ENCODE results near the gene TTF1.

The TTF1 gene

DNA sequence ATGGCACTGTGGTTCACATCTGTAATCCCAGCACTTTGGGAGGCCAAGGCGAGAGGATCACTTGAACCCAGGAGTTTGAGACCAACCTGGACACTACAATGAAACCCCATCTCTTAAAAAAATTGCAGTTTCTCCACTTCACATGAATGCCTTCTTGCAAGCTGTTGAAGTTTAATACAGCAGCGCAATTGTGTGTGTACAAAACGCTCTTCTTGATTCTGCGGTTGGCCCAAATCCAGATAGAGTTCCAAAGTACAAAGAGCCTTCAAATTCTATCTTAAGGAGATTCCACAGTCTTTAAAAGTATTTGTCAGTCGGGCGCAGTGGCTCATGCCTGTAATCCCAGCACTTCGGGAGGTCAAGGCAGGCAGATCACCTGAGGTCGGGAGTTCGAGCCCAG is 42.6 kb downstream of the TTF1 start:
- H3F3A ChIP-seq (ENCODE audit: low read depth): no peaks in the 10 kb centered on the region; the same call in 1 of the 2 replicates
- H3K9ac ChIP-seq (ENCODE audit: low read depth, low read length, poor library complexity, severe bottlenecking): no peak overlapping the region
- no peaks in the 10 kb centered on the region for H4K20me1 ChIP-seq (ENCODE audit: insufficient read depth, low read length, poor library complexity, severe bottlenecking)
- no peaks in the 10 kb centered on the region for H3K9me3 ChIP-seq (ENCODE audit: insufficient read depth, low read depth, low read length)
- no peak overlapping the region for H3K4me3 ChIP-seq (ENCODE audit: low read length, poor library complexity, severe bottlenecking)
- H3K79me2 ChIP-seq (ENCODE audit: insufficient read depth, low read length): no peaks in the 10 kb centered on the region
- H3K4me2 ChIP-seq (ENCODE audit: low read depth, low read length, poor library complexity, severe bottlenecking): no peak overlapping the region
- H3K4me1 ChIP-seq (ENCODE audit: insufficient read depth, low read length, poor library complexity, severe bottlenecking): no peaks in the 10 kb centered on the region
- no peak for TF ChIP-seq EZH2phosphoT487 (IDR thresholded peaks at IDR 0.05; ENCODE audit: borderline replicate concordance)
- TF ChIP-seq, protein P1, sequence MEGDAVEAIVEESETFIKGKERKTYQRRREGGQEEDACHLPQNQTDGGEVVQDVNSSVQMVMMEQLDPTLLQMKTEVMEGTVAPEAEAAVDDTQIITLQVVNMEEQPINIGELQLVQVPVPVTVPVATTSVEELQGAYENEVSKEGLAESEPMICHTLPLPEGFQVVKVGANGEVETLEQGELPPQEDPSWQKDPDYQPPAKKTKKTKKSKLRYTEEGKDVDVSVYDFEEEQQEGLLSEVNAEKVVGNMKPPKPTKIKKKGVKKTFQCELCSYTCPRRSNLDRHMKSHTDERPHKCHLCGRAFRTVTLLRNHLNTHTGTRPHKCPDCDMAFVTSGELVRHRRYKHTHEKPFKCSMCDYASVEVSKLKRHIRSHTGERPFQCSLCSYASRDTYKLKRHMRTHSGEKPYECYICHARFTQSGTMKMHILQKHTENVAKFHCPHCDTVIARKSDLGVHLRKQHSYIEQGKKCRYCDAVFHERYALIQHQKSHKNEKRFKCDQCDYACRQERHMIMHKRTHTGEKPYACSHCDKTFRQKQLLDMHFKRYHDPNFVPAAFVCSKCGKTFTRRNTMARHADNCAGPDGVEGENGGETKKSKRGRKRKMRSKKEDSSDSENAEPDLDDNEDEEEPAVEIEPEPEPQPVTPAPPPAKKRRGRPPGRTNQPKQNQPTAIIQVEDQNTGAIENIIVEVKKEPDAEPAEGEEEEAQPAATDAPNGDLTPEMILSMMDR (conservative IDR thresholded peaks at IDR 0.05; ENCODE audit: low read length): no peak
- no peak overlapping the region for H2AFZ ChIP-seq (ENCODE audit: low read length)
- H3K36me3 ChIP-seq (ENCODE audit: insufficient read depth, low read length): no peaks in the 10 kb centered on the region
- H3K27me3 ChIP-seq (ENCODE audit: insufficient read depth, low read length, poor library complexity, severe bottlenecking): no peaks in the 10 kb centered on the region
- H3K9me2 ChIP-seq (replicated peaks; ENCODE audit: low read depth, low read length): no peaks in the 10 kb centered on the region

DNA sequence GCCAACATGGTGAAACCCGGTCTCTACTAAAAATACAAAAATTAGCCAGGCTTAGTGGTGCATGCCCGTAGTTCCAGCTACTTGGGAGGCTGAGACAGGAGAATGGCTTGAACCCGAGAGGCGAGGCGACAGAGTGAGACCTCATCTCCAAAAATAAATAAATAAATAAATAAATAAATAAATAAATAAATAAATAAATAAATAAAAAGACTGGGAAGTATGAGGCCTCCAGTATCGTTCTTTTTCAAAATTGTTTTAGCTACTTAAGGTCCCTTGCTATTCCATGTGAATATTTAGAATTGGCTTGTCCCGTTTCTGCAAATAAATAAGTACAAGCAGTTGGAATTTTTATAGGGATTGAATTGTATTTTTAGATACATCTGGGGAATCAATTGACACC is 48.9 kb downstream of the TTF1 start:
- no peak overlapping the region for H3K4me3 ChIP-seq (ENCODE audit: low read length, poor library complexity, severe bottlenecking)
- H3K4me1 ChIP-seq (ENCODE audit: insufficient read depth, low read length, poor library complexity, severe bottlenecking): peaks cover 20% of the 10 kb centered on the region
- H3K36me3 ChIP-seq (ENCODE audit: insufficient read depth, low read length): no peaks in the 10 kb centered on the region
- H2AFZ ChIP-seq (ENCODE audit: low read length): no peak overlapping the region
- no peak overlapping the region for H3K4me2 ChIP-seq (ENCODE audit: low read depth, low read length, poor library complexity, severe bottlenecking)
- no peaks in the 10 kb centered on the region for H3K9me3 ChIP-seq (ENCODE audit: insufficient read depth, low read depth, low read length)
- no peak for TF ChIP-seq EZH2phosphoT487 (IDR thresholded peaks at IDR 0.05; ENCODE audit: borderline replicate concordance)
- TF ChIP-seq, protein P1 (conservative IDR thresholded peaks at IDR 0.05; ENCODE audit: low read length): no peak
- no peak overlapping the region for H3K9ac ChIP-seq (ENCODE audit: low read depth, low read length, poor library complexity, severe bottlenecking)
- no peaks in the 10 kb centered on the region for H3K9me2 ChIP-seq (replicated peaks; ENCODE audit: low read depth, low read length)
- peaks cover 15% of the 10 kb centered on the region for H4K20me1 ChIP-seq (ENCODE audit: insufficient read depth, low read length, poor library complexity, severe bottlenecking)
- H3K79me2 ChIP-seq (ENCODE audit: insufficient read depth, low read length): peaks cover 19% of the 10 kb centered on the region
- H3F3A ChIP-seq (ENCODE audit: low read depth): peaks cover 3% of the 10 kb centered on the region; the same call in 1 of the 2 replicates
- no peaks in the 10 kb centered on the region for H3K27me3 ChIP-seq (ENCODE audit: insufficient read depth, low read length, poor library complexity, severe bottlenecking)

DNA sequence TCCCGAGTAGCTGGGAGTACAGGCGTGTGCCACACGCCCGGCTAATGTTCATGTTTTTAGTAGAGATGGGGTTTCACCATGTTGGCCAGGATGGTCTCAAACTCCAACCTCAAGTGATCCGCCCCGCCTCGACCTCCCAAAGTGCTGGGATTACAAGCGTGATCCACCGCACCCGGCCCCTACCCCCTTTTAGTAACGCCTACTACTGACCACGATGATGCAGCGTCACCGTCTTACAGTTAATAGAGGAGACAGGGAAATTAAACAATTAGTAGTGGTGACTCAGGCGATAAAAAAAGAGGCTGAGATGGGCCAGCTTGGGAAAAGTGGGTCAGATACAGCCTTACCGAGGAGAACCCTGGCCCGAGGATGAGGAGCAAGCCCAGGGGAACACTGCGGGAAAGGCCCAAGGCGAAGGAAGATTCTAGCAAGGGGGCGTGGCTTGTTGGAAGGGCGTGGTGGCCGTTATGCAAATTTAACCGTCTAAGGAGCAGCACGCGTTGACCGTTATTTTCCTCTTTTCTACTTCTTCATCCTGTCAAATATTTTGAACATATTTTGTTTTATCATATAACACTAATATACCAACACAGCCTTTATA is 50.2 kb downstream of the TTF1 start:
- Histone ChIP-seq H3K9me2 (replicated peaks; ENCODE audit: low read depth, low read length) (no peaks in the 10 kb centered on the region), H3K4me2 (ENCODE audit: low read depth, low read length, poor library complexity, severe bottlenecking) (no peak overlapping the region), H3K79me2 (ENCODE audit: insufficient read depth, low read length) (peaks cover 33% of the 10 kb centered on the region), H4K20me1 (ENCODE audit: insufficient read depth, low read length, poor library complexity, severe bottlenecking) (peaks cover 27% of the 10 kb centered on the region), H3K27me3 (ENCODE audit: insufficient read depth, low read length, poor library complexity, severe bottlenecking) (no peaks in the 10 kb centered on the region), H3K9ac (ENCODE audit: low read depth, low read length, poor library complexity, severe bottlenecking) (no peak overlapping the region), H3K9me3 (ENCODE audit: insufficient read depth, low read depth, low read length) (no peaks in the 10 kb centered on the region), H3K4me3 (ENCODE audit: low read length, poor library complexity, severe bottlenecking) (no peak overlapping the region), H2AFZ (ENCODE audit: low read length) (no peak overlapping the region), H3K4me1 (ENCODE audit: insufficient read depth, low read length, poor library complexity, severe bottlenecking) (peaks cover 32% of the 10 kb centered on the region), H3K36me3 (ENCODE audit: insufficient read depth, low read length) (no peaks in the 10 kb centered on the region), H3F3A (ENCODE audit: low read depth) (peaks cover 3% of the 10 kb centered on the region; the same call in 1 of the 2 replicates)
- no peak for TF ChIP-seq EZH2phosphoT487 (IDR thresholded peaks at IDR 0.05; ENCODE audit: borderline replicate concordance)
- TF ChIP-seq, protein P1 (conservative IDR thresholded peaks at IDR 0.05; ENCODE audit: low read length): no peak
